GM12878 (cell line): ENCODE data around the gene KRTAP5-7. TPM values are rescaled to one million over a fixed set of nuclear protein-coding genes. Genes with fewer than 3 reads are reported as not detected.

ENCODE experiments used
- ATAC-seq: fragments of 200-7000 bp; cut with Tn5 transposase; 3 replicates; pipeline ENCODE4 v1.9.1; 2020; ENCODE audit warnings: mild to moderate bottlenecking, moderate library complexity
- BruUV-seq: library from RNA; stranded (reverse); fragments of 400-500 nt; replicated peaks from 2 replicates; lab custom pipeline; 2021; lab: Mats Ljungman, UMichigan
- CTCF ChIA-PET: fragments of 300-600 bp; sonication (Branson Sonifier 250); formaldehyde crosslinking; extraction: SDS; loops from one replicate; lab custom pipeline; 2021; ENCODE audit warnings: inconsistent platforms; lab: Yijun Ruan, JAX
- POLR2A ChIA-PET: fragments of 350-600 bp; formaldehyde crosslinking; extraction: SDS; loops from one replicate; lab custom pipeline; 2021; ENCODE audit warnings: inconsistent platforms; lab: Charles Lee
- RAD21 ChIA-PET: fragments of 300-600 bp; sonication (Branson Sonifier 250); formaldehyde crosslinking; loops from one replicate; lab custom pipeline; 2023; ENCODE audit warnings: antibody characterized with exemption; ENCODE audit not compliant: unreplicated experiment; lab: Charles Lee
- SMC1A ChIA-PET: fragments of 300-600 bp; sonication (Branson Sonifier 250); formaldehyde crosslinking; loops from one replicate; lab custom pipeline; 2023; ENCODE audit not compliant: unreplicated experiment, uncharacterized antibody; lab: Charles Lee
- DNase-seq: peaks from one replicate; pipeline ENCODE4 v3.0.0-alpha.2; 2011; ENCODE audit warnings: low read depth, low spot score
- FAIRE-seq: peaks from 3 replicates; lab custom pipeline; 2011; peaks lifted over from hg19 to GRCh38; lab: Jason Lieb, UNC
- H2AFZ ChIP-seq: 2 replicates; pipeline ENCODE4 v1.6.0; 2011; ENCODE audit warnings: low read depth, low read length, control low read depth; ENCODE audit not compliant: control insufficient read depth
- H3K27ac ChIP-seq: 2 replicates; pipeline ENCODE4 v1.5.1; 2011; ENCODE audit warnings: control low read depth; ENCODE audit not compliant: control insufficient read depth, insufficient read depth
- H3K27me3 ChIP-seq, 2 experiments: replicated peaks in 1 of 2; 2 replicates each; pipeline versions ENCODE4 v1.6.0 to v1.6.1; 2011; ENCODE audit warnings: low read length in 1 of 2; ENCODE audit not compliant: control insufficient read depth in 2 of 2, insufficient read depth in 2 of 2
- H3K36me3 ChIP-seq, 2 experiments: 2 replicates each; pipeline ENCODE4 v1.5.1; 2011; ENCODE audit warnings: low read length in 1 of 2; ENCODE audit not compliant: control insufficient read depth in 2 of 2, insufficient read depth in 2 of 2
- H3K4me1 ChIP-seq: 2 replicates; pipeline ENCODE4 v1.6.1; 2011; ENCODE audit warnings: mild to moderate bottlenecking, low read length, moderate library complexity, mixed read lengths; ENCODE audit not compliant: control insufficient read depth, insufficient read depth
- H3K4me2 ChIP-seq: 2 replicates; pipeline ENCODE4 v1.6.0; 2011; ENCODE audit warnings: control low read depth; ENCODE audit not compliant: control insufficient read depth, insufficient read depth
- H3K4me3 ChIP-seq: fragments of 200-600 bp; sonication (generic); 2 replicates; pipeline ENCODE4 v1.5.1; 2016
- H3K79me2 ChIP-seq: 2 replicates; pipeline ENCODE4 v1.6.0; 2011; ENCODE audit warnings: low read length; ENCODE audit not compliant: control insufficient read depth, insufficient read depth
- H3K9ac ChIP-seq: 2 replicates; pipeline ENCODE4 v1.8.0; 2011; ENCODE audit warnings: low read length, control low read depth, mixed read lengths; ENCODE audit not compliant: control insufficient read depth, insufficient read depth
- H3K9me3 ChIP-seq: replicated peaks from 3 replicates; pipeline ENCODE4 v1.5.1; 2011; ENCODE audit warnings: mild to moderate bottlenecking, low read length; ENCODE audit not compliant: control insufficient read depth, insufficient read depth
- H4K20me1 ChIP-seq: 2 replicates; pipeline ENCODE4 v1.6.0; 2011; ENCODE audit not compliant: control insufficient read depth, insufficient read depth
- ATF7 ChIP-seq: fragments of 450-650 bp; IDR thresholded peaks from 2 replicates; pipeline ENCODE4 v1.6.1; 2016; ENCODE audit warnings: low read depth, mild to moderate bottlenecking
- BHLHE40 ChIP-seq, 2 experiments: fragments of 450-650 bp in 1 of 2; IDR thresholded peaks; 2 replicates each; pipeline ENCODE4 v1.6.1; 2011 to 2017; ENCODE audit warnings: low read depth in 2 of 2, borderline replicate concordance in 1 of 2, improper control_type of control experiment in 1 of 2, low read length in 1 of 2, mild to moderate bottlenecking in 1 of 2
- CHD1 ChIP-seq: IDR thresholded peaks from 2 replicates; pipeline ENCODE4 v1.6.1; 2012; ENCODE audit warnings: low read depth, low read length, improper control_type of control experiment
- GATAD2B ChIP-seq: fragments of 450-650 bp; conservative IDR thresholded peaks from 2 replicates; pipeline ENCODE4 v1.6.1; 2017; ENCODE audit warnings: low read depth, mild to moderate bottlenecking, moderate library complexity
- MEF2A ChIP-seq: IDR thresholded peaks from 2 replicates; pipeline ENCODE4 v1.6.1; 2011; ENCODE audit warnings: low read depth, mild to moderate bottlenecking, low read length, moderate library complexity; ENCODE audit not compliant: insufficient read depth
- MXI1 ChIP-seq: fragments of 150-350 bp; IDR thresholded peaks from 2 replicates; pipeline ENCODE4 v1.6.1; 2011; ENCODE audit warnings: low read depth, mild to moderate bottlenecking, inconsistent platforms, low read length, improper control_type of control experiment
- MYB ChIP-seq: fragments of 150-350 bp; IDR thresholded peaks from 2 replicates; pipeline ENCODE4 v1.6.1; 2014; ENCODE audit warnings: mild to moderate bottlenecking, low read depth, low read length, borderline replicate concordance
- NFIC ChIP-seq: IDR thresholded peaks from 2 replicates; pipeline ENCODE4 v1.6.1; 2012; ENCODE audit warnings: low read depth, mild to moderate bottlenecking, inconsistent platforms, low read length, moderate library complexity
- NR2C2 ChIP-seq: IDR thresholded peaks from 2 replicates; pipeline ENCODE4 v1.6.1; 2011; ENCODE audit warnings: borderline replicate concordance, low read depth; ENCODE audit not compliant: control insufficient read depth, insufficient read length
- POLR2A ChIP-seq: IDR thresholded peaks from 2 replicates; pipeline ENCODE4 v1.6.1; 2011; ENCODE audit warnings: low read depth, mild to moderate bottlenecking, low read length
- PRDM15 ChIP-seq: fragments of 450-650 bp; formaldehyde crosslinking; IDR thresholded peaks from 2 replicates; pipeline ENCODE4 v1.4.0; 2020; ENCODE audit warnings: mild to moderate bottlenecking, moderate library complexity
- RB1 ChIP-seq: fragments of 450-650 bp; formaldehyde crosslinking; IDR thresholded peaks from 2 replicates; pipeline ENCODE4 v1.6.1; 2017; ENCODE audit warnings: mild to moderate bottlenecking, borderline replicate concordance
- SIX5 ChIP-seq: IDR thresholded peaks from 2 replicates; pipeline ENCODE4 v1.6.1; 2011; ENCODE audit warnings: mild to moderate bottlenecking, low read depth, low read length, moderate library complexity; ENCODE audit not compliant: severe bottlenecking
- STAT1 ChIP-seq: fragments of 450-650 bp; conservative IDR thresholded peaks from 2 replicates; pipeline ENCODE4 v1.6.1; 2014; ENCODE audit warnings: antibody characterized with exemption, mild to moderate bottlenecking
- WGBS: methylation state at CpG from one replicate; pipeline ENCODE4 v1.1.6; 2016; ENCODE audit warnings: low lambda C conversion rate; ENCODE audit not compliant: insufficient replicate concordance, insufficient coverage; ENCODE audit errors: missing lambda C conversion rate; 5-methylcytosine and 5-hydroxymethylcytosine counted together
- in situ Hi-C: fragments of 300-500 bp; cut with MboI; formaldehyde crosslinking; loops from 9 replicates; pipeline ENCODE4 v1.14.3; 2018; ENCODE audit warnings: mixed read lengths
- intact Hi-C: fragments of 100-400 bp; cut with micrococcal nuclease; formaldehyde crosslinking; loops from one replicate; pipeline ENCODE4 v1.14.2; 2022; ENCODE audit not compliant: unreplicated experiment
- polyA plus RNA-seq, 11 experiments: library from polyadenylated mRNA; depleted of rRNA in 4 of 11; unstranded in 6 of 11; stranded (reverse) in 5 of 11; fragments of >200 nt; fragmentation: Nextera tagmentation in 4 of 11; fragmentation: Illumina TruSeq in 1 of 11; extraction: Ambion mirVana in 4 of 11; extraction: Trizol in 1 of 11; gene quantifications; 1 replicate in 1 of 11; 2 replicates in 10 of 11; pipeline versions ENCODE4 v1.2.1 to v1.2.3, GENCODE V29; 2011 to 2016; ENCODE audit warnings: inconsistent platforms in 2 of 11, missing spikeins in 2 of 11, low read depth in 1 of 11
- total RNA-seq, 4 experiments: library from RNA; depleted of rRNA in 3 of 4; stranded (reverse); fragments of >200 nt in 3 of 4; fragmentation: Illumina TruSeq in 1 of 4; extraction: Trizol in 1 of 4; gene quantifications; 2 replicates each; pipeline versions ENCODE4 v1.2.1 to v1.2.3, GENCODE V29; 2013 to 2021
- TF ChIP-seq, protein P1 (sequence below): fragments of 450-650 bp; conservative IDR thresholded peaks from 2 replicates; pipeline ENCODE4 v1.6.1; 2017; ENCODE audit warnings: mild to moderate bottlenecking, moderate library complexity

Gene KRTAP5-7
- total and polyA plus RNA-seq, 10 of the 15 experiments (the other 5 are each of a cell fraction or from before 2014, with no cell fraction given), result 0.07 to 0.23 (median 0.19) TPM; not detected in 6

GRCh38 chr11:71575723-71576424, 48.8 kb downstream of the KRTAP5-7 start:
- no peaks in the 10 kb centered on the region; a peak in 2 of 4 replicates for H3K27me3 ChIP-seq
- DNase-seq, result no peak
- H4K20me1 ChIP-seq, result no peaks in the 10 kb centered on the region; the same call in 1 of the 2 replicates
- no peak for TF ChIP-seq STAT1
- TF ChIP-seq PRDM15 (CRISPR knock-in tag), result no peak
- no peak for TF ChIP-seq CHD1
- TF ChIP-seq BHLHE40 (IDR thresholded peaks at IDR 0.05; ENCODE audit: borderline replicate concordance in 1 of 2, low read depth in 2 of 2, low read length in 1 of 2), result no peak
- TF ChIP-seq MEF2A, result no peak
- no peak for TF ChIP-seq MYB
- no peak for TF ChIP-seq SIX5
- no peak for TF ChIP-seq POLR2A
- TF ChIP-seq RB1, result no peak
- TF ChIP-seq NR2C2, result no peak
- TF ChIP-seq ATF7, result no peak
- TF ChIP-seq NFIC, result no peak
- TF ChIP-seq, protein P1, sequence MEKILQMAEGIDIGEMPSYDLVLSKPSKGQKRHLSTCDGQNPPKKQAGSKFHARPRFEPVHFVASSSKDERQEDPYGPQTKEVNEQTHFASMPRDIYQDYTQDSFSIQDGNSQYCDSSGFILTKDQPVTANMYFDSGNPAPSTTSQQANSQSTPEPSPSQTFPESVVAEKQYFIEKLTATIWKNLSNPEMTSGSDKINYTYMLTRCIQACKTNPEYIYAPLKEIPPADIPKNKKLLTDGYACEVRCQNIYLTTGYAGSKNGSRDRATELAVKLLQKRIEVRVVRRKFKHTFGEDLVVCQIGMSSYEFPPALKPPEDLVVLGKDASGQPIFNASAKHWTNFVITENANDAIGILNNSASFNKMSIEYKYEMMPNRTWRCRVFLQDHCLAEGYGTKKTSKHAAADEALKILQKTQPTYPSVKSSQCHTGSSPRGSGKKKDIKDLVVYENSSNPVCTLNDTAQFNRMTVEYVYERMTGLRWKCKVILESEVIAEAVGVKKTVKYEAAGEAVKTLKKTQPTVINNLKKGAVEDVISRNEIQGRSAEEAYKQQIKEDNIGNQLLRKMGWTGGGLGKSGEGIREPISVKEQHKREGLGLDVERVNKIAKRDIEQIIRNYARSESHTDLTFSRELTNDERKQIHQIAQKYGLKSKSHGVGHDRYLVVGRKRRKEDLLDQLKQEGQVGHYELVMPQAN, result no peak
- no peak for TF ChIP-seq MXI1
- no peak for TF ChIP-seq GATAD2B
- H2AFZ ChIP-seq, result no peak overlapping the region
- 57% methylated on average over 4 of the region's 4 CpGs for WGBS
- H3K79me2 ChIP-seq, result no peaks in the 10 kb centered on the region
- H3K9ac ChIP-seq, result no peak overlapping the region
- POLR2A ChIA-PET, result no interaction called here
- no peak overlapping the region for H3K4me3 ChIP-seq
- RAD21 ChIA-PET, result no interaction called here
- no peak for FAIRE-seq
- intact Hi-C loops (no loop called here), in situ Hi-C loops (no loop called here)
- ATAC-seq, result no peak
- H3K36me3 ChIP-seq, result no peaks in the 10 kb centered on the region
- H3K4me1 ChIP-seq, result no peaks in the 10 kb centered on the region
- H3K9me3 ChIP-seq, result no peaks in the 10 kb centered on the region
- no peak overlapping the region for H3K4me2 ChIP-seq
- no TSS peak for BruUV-seq
- CTCF ChIA-PET, result interaction anchor here (0.8 to 1.7 kb wide), 3 partner anchors 13 to 621 kb away, joined by 3 to 5 read pairs (median 3); no protein-coding TSS in a partner anchor
- H3K27ac ChIP-seq, result no peak overlapping the region
- SMC1A ChIA-PET, result no interaction called here
